ENCODE results near the gene RILP.
A peak's percentile ranks its signal among the peaks of the same experiment; 100 is the strongest.
"Not testable (repeated sequence)": the region's sequence is repeated elsewhere in the genome, so short reads cannot be mapped to it uniquely, and the experiment has no call there.

The RILP gene, protein sequence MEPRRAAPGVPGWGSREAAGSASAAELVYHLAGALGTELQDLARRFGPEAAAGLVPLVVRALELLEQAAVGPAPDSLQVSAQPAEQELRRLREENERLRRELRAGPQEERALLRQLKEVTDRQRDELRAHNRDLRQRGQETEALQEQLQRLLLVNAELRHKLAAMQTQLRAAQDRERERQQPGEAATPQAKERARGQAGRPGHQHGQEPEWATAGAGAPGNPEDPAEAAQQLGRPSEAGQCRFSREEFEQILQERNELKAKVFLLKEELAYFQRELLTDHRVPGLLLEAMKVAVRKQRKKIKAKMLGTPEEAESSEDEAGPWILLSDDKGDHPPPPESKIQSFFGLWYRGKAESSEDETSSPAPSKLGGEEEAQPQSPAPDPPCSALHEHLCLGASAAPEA

DNA sequence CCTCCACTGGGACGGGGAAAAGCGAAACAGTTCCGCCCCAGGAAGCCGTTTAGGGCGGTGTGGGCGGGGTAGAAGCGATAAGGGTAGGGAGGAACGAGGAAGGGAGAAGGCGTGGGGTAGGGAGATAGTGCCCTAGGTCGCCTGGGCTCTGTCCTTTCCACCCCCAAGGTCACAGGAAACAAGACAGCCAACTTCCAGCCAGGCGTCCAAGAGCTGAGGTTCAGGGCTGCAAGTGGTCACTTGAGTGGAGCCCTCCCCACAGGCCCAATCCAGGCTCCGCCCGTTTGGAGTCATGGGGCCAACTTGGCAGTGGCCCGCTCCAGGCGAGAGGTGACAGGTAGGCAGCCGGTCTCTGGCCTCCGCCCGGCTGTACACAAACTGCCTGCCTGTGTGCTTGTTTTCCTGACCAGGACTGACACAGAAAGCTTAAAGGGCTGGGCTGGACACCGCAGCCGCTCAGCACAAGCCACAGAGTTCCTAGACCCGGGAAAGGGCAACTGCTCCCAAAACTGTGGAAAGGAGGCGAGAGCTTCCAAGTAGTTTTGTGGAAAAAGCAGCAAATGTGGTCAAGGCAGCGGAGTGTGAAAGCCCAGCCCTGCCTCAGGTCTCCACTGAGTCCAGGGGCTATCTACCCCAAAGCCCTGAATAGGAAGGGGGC is at the start of gene RILP:
RILP (minus strand) TSS at position 23 of the 658 bp plus-strand sequence. CDS start 62 bp downstream, outside the sequence.
- no peak for DNase-seq (ENCODE audit: low read depth)

- DNase-seq (ENCODE audit: low read depth) = no peak
Observed at GRCh38 chr17:1697681-1698080, 48.0 kb upstream of the RILP start.

- no peak for DNase-seq (ENCODE audit: low read depth)
Observed at GRCh38 chr17:1695365-1695764, 45.7 kb upstream of the RILP start.

DNA sequence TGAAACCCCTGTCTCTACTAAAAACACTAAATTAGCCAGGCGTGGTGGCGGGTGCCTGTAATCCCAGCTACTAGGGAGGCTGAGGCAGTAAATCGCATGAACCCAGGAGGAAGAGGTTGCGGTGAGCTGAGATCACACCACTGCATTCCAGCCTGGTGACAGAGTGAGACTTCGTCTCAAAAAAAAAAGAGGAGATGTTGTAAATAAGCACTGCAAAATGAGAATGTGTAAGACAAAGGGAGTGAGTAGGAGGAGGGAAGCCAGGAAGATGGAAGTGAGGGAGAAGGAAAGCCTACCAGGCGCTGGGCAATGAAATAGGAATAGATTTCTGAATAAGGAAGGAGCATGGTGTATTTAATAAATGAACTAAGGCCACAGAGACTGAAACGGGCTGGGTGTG is 43.7 kb upstream of the RILP start:
- no peak for DNase-seq (ENCODE audit: low read depth)

GRCh38 chr17:1690544-1691221 is 41.0 kb upstream of the RILP start:
- no peak for DNase-seq (ENCODE audit: low read depth)

DNA sequence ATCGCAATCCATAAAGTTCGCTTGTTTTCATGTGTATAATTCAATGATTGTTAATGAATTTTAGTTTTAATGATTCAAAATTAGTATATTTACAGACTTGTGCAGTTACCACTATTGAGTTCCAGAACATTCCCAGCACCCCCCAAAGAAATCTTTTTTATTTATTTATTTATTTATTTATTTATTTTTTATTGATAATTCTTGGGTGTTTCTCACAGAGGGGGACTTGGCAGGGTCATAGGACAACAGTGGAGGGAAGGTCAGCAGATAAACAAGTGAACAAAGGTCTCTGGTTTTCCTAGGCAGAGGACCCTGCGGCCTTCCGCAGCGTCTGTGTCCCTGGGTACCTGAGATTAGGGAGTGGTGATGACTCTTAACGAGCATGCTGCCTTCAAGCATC is 38.7 kb upstream of the RILP start:
- not testable (repeated sequence) for DNase-seq (ENCODE audit: low read depth)

GRCh38 chr17:1686086-1686485 is 36.4 kb upstream of the RILP start:
- no peak for DNase-seq (ENCODE audit: low read depth)

DNA sequence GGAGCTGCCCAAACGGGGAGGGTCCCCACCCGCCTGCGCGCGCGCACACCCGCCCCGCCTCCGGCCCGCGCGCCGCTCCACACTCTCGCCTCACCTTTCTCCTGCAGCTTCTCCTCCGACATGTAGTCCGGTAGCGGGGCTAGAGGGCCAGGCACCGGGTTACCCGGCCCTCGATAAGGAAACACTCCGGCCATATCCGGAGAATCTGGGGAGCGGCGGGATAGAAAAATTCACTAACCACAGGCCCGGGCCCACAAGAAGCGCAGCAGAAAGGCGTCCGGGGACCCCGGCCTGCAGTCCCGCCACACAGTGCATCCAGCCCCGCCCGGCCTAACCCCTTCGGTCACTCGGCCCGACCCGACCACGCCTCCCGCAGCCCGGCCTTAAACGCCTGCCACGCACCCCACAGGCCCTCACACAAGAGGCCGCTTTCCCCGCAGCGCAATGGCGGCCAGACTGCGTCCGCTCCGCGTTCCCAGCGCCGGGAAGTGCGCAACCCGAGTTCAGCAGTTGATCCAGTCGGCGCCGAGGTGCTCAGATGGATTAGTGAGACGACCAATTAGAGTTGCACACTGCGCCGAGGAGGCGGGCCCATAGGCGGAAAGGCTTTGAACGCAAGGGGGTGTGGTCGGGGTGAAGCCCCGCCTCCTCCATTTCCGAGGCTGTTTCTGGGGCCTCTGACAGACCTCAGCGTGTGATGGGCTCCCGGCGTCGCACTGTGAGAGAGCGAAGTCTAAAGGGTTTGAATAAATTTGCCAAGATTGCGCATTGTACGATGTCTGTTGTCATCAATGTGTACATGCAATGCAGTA is 34.9 kb upstream of the RILP start, which contains the start of gene PRPF8:
PRPF8 (minus strand) TSS at position 490 of the 812 bp plus-strand sequence; CDS start at position 194, 296 bp downstream.
- DNase-seq (ENCODE audit: low read depth) = peak; percentile 95

- DNase-seq (ENCODE audit: low read depth) = no peak
Observed at GRCh38 chr17:1683459-1683858, 33.8 kb upstream of the RILP start.

DNA sequence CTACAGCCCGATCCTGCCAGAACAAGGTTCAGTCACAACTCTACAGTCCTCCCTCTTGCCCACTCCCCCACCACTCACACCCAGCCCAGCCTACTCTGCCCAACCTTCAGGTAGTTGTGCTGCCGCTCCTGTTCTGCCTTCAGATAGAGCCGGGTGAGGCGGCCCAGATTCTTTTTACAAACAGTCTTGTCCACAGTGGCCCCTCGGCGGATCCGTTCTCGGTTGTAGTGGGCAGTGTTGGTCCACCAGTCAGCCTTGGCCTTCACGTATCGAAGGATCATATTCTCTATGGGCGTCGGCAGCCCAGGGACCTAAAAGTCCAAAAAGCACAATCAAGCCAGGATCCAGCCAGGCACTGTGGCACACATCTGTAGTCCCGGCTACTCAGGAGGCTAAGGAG is 26.7 kb upstream of the RILP start:
- DNase-seq (ENCODE audit: low read depth) = no peak

DNA sequence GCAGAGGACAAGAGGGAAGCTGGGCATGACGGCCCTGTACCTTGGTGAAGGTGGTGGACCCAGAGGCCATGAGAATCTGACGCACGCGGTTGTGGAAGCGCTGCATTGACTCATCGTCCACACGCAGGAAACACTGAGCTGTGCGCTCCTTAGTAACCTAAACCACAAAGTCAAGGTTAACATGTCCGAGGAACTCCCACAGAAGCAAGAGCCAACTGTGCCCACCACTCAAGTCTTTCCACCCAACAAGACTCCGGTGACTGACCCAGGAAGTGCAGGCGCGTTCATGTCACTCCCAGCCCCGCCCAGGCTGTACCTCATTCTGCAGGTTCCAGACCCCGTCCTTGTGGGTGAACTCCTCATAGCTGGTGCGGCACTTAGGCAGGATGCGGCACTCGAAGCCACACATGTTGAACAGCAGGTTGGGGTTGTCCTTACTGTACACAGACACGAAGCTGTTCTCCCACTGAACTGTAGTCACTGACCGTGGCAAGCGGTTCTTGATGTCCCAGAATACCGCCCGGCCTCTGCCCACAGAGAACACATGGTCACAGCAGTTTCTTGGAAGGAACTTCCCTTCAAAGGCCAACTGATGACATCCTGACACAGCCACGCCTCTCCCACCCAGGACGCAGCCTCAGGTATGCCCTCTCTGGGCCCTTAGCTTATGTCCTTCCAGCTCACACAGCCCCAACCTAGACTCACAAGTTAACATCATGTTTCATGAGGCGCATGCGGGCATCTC is 23.5 kb upstream of the RILP start:
- DNase-seq (ENCODE audit: low read depth) = no peak

- not testable (repeated sequence) for DNase-seq (ENCODE audit: low read depth)
Observed at GRCh38 chr17:1663934-1664333, 14.3 kb upstream of the RILP start.

DNA sequence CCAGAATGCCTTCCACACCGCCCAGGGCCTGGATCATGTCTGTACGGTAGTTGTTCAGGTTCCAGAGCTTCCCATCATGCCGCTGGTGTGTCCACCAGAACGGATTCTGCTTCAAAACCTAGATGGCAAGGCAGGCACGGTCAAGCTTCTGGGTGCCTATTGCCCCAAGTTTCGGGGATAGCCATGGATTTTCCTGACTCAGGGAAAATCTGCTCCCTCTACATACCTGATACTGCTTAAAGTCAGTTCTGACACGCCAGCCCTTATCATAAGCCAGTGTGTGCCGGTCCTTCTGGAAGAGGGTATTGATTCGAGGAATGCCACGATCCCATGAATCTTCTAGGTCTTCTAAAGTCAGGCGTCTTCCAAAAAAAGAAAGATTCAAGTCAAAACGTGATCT is 11.4 kb upstream of the RILP start:
- no peak for DNase-seq (ENCODE audit: low read depth)

DNA sequence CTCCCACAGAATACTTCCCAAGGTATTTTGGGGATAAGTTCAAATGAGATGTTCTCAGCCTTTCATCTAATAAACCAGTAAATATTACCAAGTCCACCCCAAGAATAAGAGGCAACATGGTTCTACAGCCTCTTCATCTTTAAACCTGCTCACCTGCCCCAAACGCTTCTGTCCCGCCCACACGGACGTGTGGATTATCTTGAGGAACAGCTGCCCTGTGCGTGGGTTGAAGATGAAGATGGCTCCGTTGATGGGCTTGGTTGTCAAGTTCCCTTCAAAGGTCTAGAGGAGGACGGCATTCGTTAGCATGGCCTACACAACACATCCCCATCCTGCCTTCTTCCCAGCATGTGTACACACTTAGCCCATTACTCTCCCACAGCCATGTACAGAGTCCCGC is 8.4 kb upstream of the RILP start:
- DNase-seq (ENCODE audit: low read depth) = no peak

DNA sequence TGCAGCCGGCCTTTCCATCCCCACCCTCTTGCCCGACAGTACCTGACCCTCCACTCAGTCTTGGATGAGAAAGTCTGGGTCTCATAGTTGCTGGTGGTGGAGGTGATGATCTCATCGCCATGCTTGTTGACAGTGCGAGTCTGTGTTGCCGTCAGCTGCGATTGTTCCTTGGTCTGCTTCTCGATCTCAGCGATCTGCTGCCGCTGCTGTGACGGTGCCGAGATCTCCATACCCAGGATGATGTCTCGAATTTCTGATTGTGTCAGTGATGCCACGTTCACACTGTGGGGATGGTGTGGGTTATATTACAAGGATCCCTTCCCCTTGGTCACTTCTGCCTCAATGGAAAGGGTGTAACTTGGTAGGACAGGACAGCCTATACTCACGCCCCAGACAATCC is 4.1 kb upstream of the RILP start:
- no peak for DNase-seq (ENCODE audit: low read depth)

- DNase-seq (ENCODE audit: low read depth) = not testable (repeated sequence)
Observed at GRCh38 chr17:1652794-1653193, 3.1 kb upstream of the RILP start.

DNA sequence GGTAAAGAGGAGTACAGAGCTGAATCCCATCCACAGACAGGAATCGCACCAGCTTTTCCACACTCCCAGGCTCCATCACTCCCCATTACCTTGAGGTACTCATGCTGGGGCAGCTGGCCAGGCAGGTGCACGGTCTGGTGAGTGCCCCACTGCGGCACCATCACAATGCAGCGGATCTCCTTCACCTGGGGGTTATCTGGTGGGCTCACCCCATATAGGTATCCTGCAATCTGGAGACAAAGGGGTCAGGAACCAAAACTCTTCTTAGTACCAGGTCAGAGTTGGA is 1.8 kb upstream of the RILP start:
- no peak for DNase-seq (ENCODE audit: low read depth)

- DNase-seq (ENCODE audit: low read depth) = no peak
Observed at GRCh38 chr17:1650731-1651558, 1.3 kb upstream of the RILP start.

DNA sequence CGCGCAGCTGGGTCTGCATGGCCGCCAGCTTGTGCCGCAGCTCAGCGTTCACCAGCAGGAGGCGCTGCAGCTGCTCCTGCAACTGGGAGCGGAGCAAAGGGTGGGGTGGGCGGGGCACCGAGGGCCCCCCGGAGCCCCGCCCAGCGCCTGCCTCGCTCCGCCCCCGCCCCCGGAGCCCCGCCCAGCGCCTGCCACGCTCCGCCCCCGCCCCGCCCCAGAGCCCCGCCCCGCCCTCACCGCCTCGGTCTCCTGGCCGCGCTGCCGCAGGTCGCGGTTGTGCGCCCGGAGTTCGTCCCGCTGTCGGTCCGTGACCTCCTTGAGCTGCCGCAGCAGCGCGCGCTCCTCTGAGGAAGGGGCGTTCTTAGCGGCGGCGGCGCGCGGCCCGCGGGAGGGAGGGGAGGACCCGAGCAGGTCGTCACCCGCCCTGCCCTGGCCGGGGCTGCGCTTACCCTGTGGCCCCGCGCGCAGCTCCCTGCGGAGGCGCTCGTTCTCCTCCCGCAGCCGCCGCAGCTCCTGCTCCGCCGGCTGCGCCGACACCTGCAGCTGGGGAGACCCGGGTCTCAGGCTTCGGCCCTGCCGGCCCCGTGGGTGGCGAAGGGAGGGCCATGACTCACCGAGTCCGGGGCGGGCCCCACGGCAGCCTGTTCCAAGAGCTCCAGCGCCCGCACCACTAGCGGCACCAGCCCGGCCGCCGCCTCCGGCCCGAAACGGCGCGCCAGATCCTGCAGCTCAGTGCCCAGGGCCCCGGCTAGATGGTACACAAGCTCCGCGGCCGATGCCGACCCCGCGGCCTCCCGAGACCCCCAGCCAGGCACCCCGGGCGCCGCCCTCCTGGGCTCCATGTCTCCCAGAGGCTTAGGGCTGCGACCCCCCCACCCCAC is 463 bp downstream of the RILP start:
- DNase-seq (ENCODE audit: low read depth) = peak; percentile 90

All from GM04504 (cell line).